GM11168 (cell line): ENCODE results near the gene TRIM24.

Experiments
- in situ Hi-C: fragments of 300-500 bp; cut with MboI; formaldehyde crosslinking; loops from one replicate; pipeline ENCODE4 v1.12.0; 2022; ENCODE audit warnings: low sequenced_read_pairs; ENCODE audit not compliant: unreplicated experiment

TRIM24 gene

DNA sequence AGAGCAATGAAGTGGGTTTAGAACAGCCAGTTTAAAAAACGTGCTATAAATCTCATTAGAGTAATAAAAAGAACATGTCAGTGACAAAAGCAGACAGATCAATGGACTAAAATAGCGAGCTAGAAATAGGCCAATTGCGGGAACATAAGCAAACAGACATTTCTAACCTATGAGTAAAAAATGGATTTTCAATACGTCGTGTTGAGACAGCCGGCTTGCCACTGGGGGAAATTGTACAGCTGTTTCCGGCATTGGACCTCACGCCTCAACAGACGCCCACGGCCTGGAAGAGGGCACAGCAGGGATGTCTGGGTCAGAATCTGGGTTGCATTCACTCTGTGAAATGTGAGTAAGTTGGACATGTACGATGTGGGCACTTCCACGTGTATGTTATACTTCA lies 148.2 kb downstream of the TRIM24 start:
- in situ Hi-C loops: no loop called here

DNA sequence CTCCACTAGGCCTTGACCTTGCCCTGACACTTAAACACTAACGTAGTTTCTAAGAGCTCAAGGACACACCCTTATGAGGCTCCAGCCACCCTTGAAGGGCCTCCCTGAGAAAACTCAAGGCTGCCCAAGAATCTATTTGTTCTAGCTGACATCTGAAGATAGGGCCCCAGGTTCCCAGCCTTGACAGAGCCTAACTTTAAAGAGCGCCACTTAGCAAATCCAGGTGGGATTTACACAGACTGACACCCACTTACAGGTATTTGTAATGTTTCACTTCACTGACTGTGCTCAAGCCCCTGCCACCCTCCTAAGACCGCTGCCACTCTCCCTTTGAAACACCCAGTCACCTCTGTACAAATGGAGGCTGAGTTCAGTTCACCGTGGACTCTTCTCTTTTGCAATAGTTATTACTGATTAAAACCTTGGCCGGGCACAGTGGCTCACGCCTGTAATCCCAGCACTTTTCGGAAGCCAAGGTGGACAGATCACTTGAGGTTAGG lies 150.7 kb downstream of the TRIM24 start:
- in situ Hi-C loops: no loop called here

DNA sequence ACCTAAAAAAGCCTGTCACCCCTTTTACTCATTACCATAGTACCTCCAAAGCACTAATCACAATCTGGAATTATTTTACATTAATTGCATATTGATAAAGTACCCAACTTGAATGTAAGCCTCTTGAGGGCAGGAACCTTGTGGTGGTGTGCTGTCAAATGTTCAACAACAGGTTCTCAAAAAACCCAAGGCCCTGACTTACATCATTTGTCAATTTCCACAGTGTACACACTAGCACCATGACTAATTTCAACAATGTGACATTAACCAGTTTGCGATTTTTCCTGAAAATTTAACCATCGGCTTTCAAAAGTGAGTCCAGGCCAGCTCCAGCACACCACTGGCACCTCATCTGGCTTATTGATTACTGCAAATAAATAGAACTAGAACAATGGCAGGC lies 153.6 kb downstream of the TRIM24 start:
- in situ Hi-C loops: no loop called here

DNA sequence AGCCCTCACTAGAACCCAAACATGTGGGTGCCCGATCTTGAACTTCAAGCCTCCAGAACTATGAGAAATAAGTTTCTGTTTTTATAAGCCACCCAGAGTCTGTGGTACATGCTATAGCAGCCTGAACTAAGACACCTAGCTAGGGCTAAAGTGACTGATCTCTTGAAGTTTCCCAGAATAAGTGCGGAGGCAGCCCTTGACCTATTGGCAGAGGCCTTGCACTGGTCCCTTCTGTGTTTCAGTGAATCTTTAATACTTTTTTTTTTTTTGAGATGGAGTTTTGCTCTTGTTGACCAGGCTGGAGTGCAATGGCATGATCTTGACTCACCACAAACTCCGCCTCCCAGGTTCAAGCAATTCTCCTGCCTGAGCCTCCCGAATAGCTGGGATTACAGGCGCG lies 156.0 kb downstream of the TRIM24 start:
- in situ Hi-C loops: no loop called here

DNA sequence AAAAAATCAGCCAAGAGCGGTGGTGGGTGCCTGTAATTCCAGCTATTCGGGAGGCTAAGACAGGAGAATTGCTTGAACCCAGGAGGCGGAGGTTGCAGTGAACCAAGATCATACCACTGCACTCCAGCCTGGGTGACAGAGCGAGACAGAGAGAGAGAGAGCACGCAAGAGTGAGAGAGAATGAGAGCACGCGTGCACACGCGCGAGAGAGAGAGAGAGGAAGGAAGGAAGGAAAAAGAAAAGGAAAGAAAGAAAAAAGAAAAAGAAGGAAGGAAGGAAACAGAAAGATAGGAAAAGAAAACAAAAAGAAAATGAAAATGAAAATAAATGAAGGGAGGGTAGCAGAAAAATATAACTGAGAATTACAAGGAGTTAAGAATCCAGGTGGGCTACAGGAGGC lies 158.4 kb downstream of the TRIM24 start:
- in situ Hi-C loops: no loop called here

DNA sequence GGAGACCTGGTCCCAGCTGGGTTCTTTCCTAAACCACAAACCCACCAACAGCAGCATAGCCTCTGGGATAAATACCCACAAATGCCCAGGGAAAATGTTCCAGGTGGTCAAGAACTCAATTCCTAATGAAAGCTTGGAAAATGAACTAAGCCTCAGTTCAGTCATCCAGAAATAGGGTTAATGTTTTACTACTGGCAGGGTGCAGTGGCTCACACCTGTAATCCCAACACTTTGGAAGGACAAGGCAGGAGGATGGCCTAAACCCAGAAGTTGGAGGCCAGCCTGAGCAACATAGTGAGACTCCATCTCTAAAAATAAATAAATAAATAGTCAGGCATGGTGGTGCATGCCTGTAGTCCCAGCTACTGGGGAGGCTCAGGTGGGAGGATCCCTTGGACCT lies 158.9 kb downstream of the TRIM24 start:
- in situ Hi-C loops: no loop called here

DNA sequence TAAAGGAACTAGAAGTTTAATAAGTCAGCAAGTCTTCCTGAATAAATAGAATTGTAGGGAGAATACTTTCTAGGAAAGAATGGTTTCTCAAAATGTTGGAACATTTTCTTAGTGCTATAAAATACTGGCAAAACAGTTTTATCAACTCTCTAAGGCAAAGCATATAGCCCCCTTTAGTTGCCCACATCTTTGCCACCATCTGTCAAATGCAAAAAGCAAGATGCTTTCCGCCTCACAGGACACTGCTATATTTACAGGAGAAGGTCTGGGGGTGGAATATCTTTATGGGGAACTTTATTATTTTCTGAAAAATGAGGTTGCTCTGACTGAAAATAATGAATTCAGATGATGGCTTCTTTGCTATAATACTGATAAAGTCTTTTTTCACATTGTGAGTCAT lies 162.8 kb downstream of the TRIM24 start:
- in situ Hi-C loops: no loop called here

DNA sequence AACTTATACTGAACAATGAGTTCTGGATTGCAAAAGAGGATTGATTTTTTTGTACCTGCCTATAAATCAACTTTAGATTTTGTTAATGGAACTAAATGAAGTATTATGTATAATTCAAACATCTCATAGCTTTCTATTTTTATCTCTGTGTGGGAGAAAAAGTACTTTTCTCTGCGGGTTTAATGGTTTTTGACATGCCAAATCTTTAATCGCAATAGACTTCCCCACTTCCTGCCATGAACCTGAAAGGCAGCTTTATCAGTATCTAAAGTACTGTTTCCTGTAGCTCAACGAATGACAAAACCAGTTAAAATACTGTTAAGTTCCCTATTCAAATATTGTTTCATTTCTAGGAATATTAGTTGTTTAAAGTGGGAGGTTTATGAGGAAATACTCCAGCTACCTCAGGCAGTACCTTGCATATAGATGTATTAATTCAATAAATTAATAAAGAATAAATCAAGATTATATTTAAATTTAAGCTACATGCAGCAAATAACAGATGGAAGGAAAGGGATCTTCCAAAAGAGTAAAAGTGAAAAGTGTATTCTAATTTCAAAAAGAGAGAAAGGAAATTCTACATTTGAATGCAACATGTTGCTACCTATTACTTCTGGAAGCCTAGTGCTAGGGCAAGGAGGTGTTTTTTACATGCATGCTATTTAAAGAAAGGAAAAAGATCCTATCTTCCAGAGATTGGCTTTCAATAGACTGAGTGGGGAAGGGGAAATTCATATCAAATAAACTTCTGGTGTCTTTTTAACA lies 165.2 kb downstream of the TRIM24 start:
- in situ Hi-C loops: no loop called here

DNA sequence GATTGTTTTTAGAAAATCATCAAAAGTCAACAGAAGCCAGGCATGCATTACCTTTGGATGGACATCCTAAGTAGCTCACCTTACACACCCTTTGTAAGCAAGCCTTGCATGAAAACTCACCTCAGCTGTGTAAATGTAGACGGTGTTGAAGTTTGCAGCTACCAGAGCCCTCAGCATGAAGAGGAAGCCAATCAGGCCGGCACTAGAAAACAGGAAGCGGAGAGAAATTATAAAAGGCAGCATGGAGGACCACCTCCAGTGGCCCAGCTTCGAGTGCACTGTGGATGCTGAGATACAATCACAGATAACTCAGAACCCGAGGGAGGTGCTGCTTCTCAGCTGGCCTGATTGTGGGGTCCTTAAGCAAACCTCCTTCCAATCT lies 165.8 kb downstream of the TRIM24 start:
- in situ Hi-C loops: no loop called here

DNA sequence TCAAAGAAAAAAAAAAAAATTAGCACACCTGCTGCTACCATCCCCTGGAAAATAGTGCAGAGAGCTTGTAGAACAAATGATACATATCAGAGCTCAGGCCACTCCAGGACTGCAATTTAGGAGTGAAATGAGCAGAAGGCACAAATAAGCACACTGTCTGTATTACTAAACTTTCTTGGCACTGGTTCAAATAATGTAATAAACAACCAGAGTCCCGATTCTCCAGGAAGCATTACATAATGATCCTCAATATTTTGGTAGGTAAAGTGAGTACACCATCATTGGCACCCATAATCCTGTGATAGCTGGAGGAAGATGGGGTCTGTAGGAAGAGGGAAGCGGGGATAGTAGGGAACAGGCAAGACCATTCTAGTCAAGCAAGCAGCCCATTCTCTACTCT lies 166.8 kb downstream of the TRIM24 start:
- in situ Hi-C loops: no loop called here

DNA sequence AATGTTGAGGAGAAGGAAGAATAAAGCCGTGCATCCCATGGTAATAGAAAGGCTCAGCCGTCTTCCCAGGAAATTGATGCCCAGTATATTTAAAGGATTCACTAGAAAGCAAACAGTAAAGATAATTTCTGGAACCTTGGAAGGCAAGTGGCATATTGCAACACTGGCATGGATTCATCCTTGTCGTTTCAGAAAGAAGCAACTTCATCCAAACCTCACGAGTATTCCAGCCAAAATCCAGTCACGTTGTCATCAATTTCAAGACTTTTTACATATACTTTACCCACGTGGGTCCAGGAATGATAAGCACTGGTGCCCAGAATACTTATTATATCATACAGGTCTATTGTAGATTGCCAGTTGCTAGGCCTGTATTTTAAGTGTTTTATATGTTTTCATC lies 167.3 kb downstream of the TRIM24 start:
- in situ Hi-C loops: no loop called here

DNA sequence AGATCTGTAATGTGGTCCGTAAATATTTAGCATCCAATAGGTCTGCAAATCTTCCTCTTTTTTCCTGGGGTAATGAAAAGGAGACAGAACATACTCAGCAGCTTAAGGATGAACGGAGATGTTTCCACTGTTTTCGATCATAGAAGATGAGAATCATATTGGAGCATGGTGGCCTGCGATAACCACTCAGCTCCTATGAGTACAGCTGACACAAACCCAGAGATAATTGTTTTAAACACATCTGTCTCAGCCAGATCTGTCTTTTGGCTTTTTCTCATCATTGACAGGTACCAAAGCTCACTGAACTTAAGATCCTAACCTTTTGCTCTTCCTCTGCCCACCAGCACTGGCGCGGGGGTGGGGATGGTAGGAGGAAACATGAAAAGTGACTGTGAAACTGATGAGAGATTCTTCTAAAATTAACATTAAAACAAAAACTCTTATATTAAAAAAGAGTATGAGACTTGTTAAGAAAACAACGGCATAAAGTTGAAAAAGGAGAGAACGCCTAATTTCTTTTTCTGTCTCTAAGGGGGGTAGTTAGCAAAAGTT lies 170.1 kb downstream of the TRIM24 start:
- in situ Hi-C loops: no loop called here

DNA sequence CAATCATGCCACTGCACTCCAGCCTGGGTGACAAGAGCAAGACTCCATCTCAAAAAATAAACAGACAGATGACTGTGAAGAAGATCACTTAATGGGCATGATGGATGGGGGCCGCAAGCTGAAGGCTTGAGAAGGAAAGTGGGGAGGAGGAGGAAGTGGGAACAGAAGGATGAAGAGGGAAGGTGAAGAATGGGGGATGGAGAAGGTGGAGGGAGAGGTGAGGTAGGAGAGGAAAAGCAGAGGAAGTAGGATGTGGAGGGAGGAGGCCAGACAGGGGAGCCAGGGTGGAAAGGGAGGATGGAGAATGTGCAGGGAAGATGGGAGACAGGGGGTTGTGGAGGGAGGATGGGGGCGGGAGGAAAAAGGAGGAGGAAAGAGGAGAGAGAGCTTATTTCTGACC lies 172.3 kb downstream of the TRIM24 start:
- in situ Hi-C loops: no loop called here

DNA sequence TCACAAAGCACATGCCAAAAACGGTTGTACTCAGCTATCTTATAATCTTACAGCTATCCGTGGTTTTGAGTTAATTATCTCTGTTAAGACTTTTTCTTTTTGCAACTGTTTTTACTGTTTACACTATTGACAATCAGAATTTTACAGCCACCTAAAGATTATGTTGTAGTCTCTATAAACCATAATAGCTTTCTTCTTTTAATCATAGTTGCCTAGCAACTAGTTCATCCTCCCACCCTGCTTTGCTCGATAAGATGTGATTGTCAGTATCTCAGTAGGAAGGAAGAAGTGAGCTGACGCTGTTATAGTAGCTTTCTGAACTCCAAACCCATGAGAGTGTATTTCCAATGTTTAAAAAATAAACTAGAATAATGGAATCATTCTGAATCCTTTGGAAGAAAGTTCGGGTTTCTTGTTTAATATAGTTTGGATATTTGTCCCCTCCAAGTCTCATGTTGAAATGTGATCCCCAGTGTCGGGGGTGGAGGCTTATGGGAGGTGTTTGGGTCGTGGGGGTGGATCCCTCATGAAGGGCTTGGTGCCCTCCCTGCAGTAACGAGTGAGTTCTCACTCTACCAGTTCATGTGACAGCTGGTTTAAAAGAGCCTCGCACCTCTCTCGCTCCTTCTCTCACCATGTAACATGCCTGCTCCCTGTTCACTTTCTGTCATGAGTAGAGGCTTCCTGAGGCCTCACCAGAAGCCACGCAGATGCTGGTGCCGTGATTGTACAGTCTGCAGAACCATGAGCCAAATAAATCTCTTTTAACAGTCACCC lies 173.0 kb downstream of the TRIM24 start:
- in situ Hi-C loops: no loop called here
